GM10248 (cell line): ENCODE results near the gene SCNN1G.

Experiments
- CTCF ChIA-PET: fragments of 300-600 bp; sonication (Branson Sonifier 250); formaldehyde crosslinking; extraction: SDS; loops from one replicate; lab custom pipeline; 2021; ENCODE audit warnings: antibody characterized with exemption; lab: Yijun Ruan, JAX
- POLR2A ChIA-PET: fragments of 350-650 bp; sonication (Branson Sonifier 250); formaldehyde crosslinking; extraction: SDS; loops from one replicate; lab custom pipeline; 2020; ENCODE audit warnings: antibody characterized with exemption; lab: Yijun Ruan, JAX
- DNase-seq: peaks from one replicate; pipeline ENCODE4 v3.0.0; 2012; ENCODE audit errors: extremely low spot score
- TF ChIP-seq, protein P1 (sequence below): IDR thresholded peaks from 2 replicates; pipeline ENCODE4 v1.5.1; 2012; ENCODE audit warnings: mild to moderate bottlenecking, low read depth; ENCODE audit errors: extremely low read depth, missing control alignments, control extremely low read depth

Gene SCNN1G

DNA sequence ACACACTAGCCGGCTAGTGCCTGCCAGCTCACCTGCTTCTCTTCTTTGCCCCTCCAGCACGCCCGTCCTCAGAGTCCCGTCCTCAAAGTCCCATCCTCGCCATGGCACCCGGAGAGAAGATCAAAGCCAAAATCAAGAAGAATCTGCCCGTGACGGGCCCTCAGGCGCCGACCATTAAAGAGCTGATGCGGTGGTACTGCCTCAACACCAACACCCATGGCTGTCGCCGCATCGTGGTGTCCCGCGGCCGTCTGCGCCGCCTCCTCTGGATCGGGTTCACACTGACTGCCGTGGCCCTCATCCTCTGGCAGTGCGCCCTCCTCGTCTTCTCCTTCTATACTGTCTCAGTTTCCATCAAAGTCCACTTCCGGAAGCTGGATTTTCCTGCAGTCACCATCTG, 3.6 kb downstream of the SCNN1G start:
- CTCF ChIA-PET = interaction anchor here (1.1 to 13.0 kb wide), 3 partner anchors 15 to 249 kb away, joined by 3 to 304 read pairs (median 4); no protein-coding TSS in a partner anchor
- TF ChIP-seq, protein P1, sequence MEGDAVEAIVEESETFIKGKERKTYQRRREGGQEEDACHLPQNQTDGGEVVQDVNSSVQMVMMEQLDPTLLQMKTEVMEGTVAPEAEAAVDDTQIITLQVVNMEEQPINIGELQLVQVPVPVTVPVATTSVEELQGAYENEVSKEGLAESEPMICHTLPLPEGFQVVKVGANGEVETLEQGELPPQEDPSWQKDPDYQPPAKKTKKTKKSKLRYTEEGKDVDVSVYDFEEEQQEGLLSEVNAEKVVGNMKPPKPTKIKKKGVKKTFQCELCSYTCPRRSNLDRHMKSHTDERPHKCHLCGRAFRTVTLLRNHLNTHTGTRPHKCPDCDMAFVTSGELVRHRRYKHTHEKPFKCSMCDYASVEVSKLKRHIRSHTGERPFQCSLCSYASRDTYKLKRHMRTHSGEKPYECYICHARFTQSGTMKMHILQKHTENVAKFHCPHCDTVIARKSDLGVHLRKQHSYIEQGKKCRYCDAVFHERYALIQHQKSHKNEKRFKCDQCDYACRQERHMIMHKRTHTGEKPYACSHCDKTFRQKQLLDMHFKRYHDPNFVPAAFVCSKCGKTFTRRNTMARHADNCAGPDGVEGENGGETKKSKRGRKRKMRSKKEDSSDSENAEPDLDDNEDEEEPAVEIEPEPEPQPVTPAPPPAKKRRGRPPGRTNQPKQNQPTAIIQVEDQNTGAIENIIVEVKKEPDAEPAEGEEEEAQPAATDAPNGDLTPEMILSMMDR = no peak
- DNase-seq = no peak
- POLR2A ChIA-PET = no interaction called here

DNA sequence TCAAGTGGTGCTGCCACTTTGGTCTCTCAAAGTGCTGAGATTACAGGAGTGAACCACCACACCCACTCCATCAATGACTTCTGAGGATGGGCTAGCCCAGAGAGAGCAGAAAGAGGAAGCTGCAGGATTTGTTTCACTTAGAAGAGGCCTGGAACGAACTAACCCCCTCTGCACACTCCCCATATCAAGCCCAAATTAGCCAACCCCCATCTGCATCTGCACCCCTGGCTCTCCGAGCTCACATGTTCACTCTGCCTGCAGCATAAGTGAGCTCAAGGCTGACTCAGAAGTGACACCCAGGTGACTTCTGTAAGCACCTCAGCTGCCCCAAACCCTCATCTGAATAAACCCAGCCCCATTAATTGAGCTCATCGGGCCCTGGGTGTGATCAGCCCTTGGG, 4.8 kb downstream of the SCNN1G start:
- no peak for DNase-seq
- POLR2A ChIA-PET = no interaction called here
- TF ChIP-seq, protein P1 = no peak
- CTCF ChIA-PET = interaction anchor here (1.0 to 13.0 kb wide), 4 partner anchors 10 to 248 kb away, joined by 3 to 304 read pairs (median 4); no protein-coding TSS in a partner anchor

DNA sequence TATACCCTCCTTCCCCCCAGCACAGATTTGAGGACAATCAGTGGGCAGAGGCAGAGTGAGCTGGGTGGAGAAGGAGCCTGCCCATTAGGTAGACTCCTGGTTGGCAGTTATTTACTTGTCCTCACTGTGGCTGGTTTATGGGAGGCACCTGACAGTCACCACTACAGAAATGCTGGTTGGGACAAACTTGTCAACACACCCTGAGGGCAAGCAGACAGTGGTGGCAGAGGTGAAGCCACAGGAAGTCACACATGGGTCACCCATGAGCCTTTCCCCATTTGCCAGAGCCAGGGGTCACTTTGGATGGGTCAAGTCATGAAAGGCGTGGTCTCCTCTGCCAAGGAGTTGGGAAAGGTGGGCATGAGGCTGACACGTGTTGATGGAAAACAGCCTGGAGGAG, 6.4 kb downstream of the SCNN1G start:
- TF ChIP-seq, protein P1 = no peak
- CTCF ChIA-PET = no interaction called here
- POLR2A ChIA-PET = no interaction called here
- DNase-seq = no peak

DNA sequence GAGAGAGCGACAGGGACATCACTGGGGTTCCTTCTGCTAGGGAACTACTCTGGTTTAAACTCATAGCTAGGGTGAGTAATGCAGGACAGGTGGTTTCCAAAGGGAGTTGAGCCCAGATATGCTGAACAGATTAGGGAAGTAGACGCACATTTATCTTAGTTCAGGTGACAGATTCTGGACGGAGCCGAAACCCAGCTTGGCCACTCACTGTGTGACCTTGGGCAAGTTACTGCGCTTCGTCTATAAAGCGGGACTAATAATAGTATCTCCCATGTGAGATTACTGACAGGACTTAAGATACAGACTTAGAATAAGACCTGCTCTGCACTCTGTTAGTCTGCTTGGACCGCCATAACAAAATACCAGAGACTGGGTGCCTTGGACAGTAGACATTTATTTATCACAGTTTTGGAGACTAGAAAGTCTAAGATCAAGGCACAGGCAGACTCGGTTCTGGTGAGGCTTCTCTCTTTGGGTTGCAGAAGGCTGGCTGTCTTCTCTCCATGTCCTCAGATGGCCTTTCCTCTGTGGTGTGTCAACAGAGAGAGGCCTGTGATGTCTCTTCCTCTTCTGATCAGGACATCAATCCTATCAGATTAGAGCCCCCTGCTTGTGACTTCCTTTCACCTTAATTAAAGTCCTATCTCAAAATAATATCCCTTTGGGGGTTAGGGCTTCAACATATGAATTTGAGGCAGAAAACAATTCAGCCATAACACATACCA, 12.1 kb downstream of the SCNN1G start:
- TF ChIP-seq, protein P1 = no peak
- POLR2A ChIA-PET = no interaction called here
- CTCF ChIA-PET = no interaction called here
- DNase-seq = no peak

DNA sequence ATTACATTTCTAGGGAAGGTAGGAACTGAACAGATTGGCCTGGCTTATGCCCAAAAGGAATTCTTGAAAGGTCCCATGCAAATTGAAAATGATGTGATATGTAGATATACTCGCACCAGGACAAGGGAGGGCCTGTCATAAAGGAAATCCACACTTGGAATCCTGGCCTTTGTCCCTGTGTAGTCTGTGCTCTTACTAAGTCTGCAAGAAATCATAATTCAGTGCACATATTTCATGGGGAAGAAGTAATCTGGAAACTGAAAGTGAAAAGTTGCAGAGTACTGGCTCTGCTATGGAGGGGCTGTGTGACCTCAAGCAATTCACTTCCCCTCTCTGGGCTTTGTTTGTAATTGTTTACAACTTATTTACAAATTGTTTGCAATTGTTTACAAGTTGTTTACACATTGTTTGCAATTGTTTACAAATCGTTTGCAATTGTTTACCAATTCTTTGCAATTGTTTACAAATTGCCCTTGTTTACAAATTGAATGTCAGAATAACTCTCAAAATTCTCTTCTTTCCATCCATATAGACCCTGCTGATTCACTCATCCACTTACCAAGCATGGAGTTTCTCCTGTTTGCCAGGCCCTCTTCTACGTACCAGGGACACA, 12.9 kb downstream of the SCNN1G start:
- CTCF ChIA-PET = interaction anchor here (2.2 kb wide), 1 partner anchor 240 kb away, joined by 9 read pairs; no protein-coding TSS in a partner anchor
- TF ChIP-seq, protein P1 = no peak
- POLR2A ChIA-PET = no interaction called here
- DNase-seq = no peak

DNA sequence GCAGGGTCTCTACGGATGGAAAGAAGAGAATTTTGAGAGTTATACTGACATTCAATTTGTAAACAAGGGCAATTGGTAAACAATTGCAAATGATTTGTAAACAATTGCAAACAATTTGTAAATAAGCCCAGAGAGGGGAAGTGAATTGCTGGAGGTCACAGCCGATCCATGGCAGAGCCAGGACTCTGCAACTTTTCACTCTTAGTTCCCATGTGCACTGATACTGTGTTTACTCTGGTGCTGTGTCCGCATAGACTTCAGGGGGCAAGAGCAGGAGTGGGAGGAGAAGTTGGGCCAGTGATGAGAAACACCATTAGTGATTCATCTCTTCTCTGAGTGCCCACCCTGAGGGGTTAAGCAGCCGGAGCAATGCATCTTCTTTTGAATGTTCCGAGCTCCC, 14.0 kb downstream of the SCNN1G start:
- CTCF ChIA-PET = interaction anchor here (0.8 to 2.2 kb wide), 4 partner anchors 9 to 239 kb away, joined by 3 to 9 read pairs (median 4); no protein-coding TSS in a partner anchor
- TF ChIP-seq, protein P1 = no peak
- POLR2A ChIA-PET = no interaction called here
- no peak for DNase-seq
